Psoas muscle (tissue), 8 donors: ENCODE results near the gene LAMC1. TPM values are rescaled to one million over a fixed set of nuclear protein-coding genes. Genes with fewer than 3 reads are reported as not detected.

ENCODE experiments used
- ATAC-seq, 4 donors: fragments of 200-7000 bp; cut with Tn5 transposase; one replicate each; pipeline ENCODE4 v1.9.1; 2020; ENCODE audit warnings: moderate library complexity in 3 of 4, mild to moderate bottlenecking in 2 of 4
- DNase-seq, 2 donors: peaks; one replicate each; pipeline ENCODE4 v3.0.0-alpha.2; 2020
- H3K27ac ChIP-seq: fragments of 200-600 bp; one replicate; pipeline ENCODE4 v1.8.0; 2022
- H3K27me3 ChIP-seq, 3 donors: fragments of 200-600 bp in 1 of 3; one replicate each; pipeline versions ENCODE4 v1.6.1 to v1.8.0; 2013 to 2022; ENCODE audit warnings: low read length in 2 of 3, mild to moderate bottlenecking in 2 of 3, moderate library complexity in 1 of 3; ENCODE audit not compliant: insufficient read depth in 3 of 3
- H3K36me3 ChIP-seq, 2 donors: fragments of 200-600 bp in 1 of 2; one replicate each; pipeline versions ENCODE4 v1.6.1 to v1.8.0; 2013 to 2022; ENCODE audit warnings: low read depth in 1 of 2, mild to moderate bottlenecking in 1 of 2, moderate library complexity in 1 of 2; ENCODE audit not compliant: insufficient read depth in 1 of 2
- H3K4me1 ChIP-seq: fragments of 200-600 bp; one replicate; pipeline ENCODE4 v1.8.0; 2022
- H3K4me3 ChIP-seq: fragments of 200-600 bp; one replicate; pipeline ENCODE4 v1.8.0; 2022; ENCODE audit warnings: mild to moderate bottlenecking
- H3K9me3 ChIP-seq: fragments of 200-600 bp; one replicate; pipeline ENCODE4 v1.8.0; 2022
- WGBS, 3 donors: extraction: QIAGEN DNeasy Blood & Tissue Kit; methylation state at CpG; one replicate each; pipeline versions ENCODE4 v1.1.6 to v1.1.7; 2013; 5-methylcytosine and 5-hydroxymethylcytosine counted together
- intact Hi-C, 2 donors: fragments of 100-400 bp; cut with DNase I; formaldehyde crosslinking; loops; one replicate each; pipeline versions ENCODE4 v1.11.0 to v1.14.2; 2022
- polyA plus RNA-seq, 3 donors: library from polyadenylated mRNA; stranded (reverse); fragments of 200-250 nt; gene quantifications; one replicate each; pipeline ENCODE4 v1.2.3, GENCODE V29; 2013
- total RNA-seq, 4 donors: library from RNA; stranded (reverse); fragmentation: NEBNext Ultra II Directional in 2 of 4; extraction: Animal tissue kit (Norgen Biotek cat#: 25700) in 2 of 4; gene quantifications; one replicate each; pipeline versions ENCODE4 v1.2.1 to v1.2.4, GENCODE V29; 2021 to 2023
- TF ChIP-seq, protein P1 (sequence below): fragments of 200-600 bp; IDR thresholded peaks from one replicate; pipeline ENCODE4 v1.8.0; 2022; ENCODE audit warnings: antibody characterized with exemption
- donor health status: healthy with polysubstance abuse.
- donor health status: DM: no; HTN: no; CAD: no; lungs with moderate emphysema.
- donor health status: Bipolar disorder and iron deficiency.
- donor health status: healthy.
- donor health status: DM: yes; HTN: yes; CAD: no.
- donor health status: DM: no; HTN: no; CAD: no.
- donor health status: DM: no; HTN: no; CAD: no.
- donor health status: DM: yes; HTN: yes; CAD: no.

The LAMC1 gene
- total and polyA plus RNA-seq, 7 donors: 28.0 to 94.4 (median 71.4) TPM

- ATAC-seq (no peak), DNase-seq (no peak)
- H3K27ac ChIP-seq: peak overlapping the region; percentile 23
- WGBS, 3 donors: 79 to 92% (median 85%) methylated on average over 2 of the region's 2 CpGs
- TF ChIP-seq, protein P1, sequence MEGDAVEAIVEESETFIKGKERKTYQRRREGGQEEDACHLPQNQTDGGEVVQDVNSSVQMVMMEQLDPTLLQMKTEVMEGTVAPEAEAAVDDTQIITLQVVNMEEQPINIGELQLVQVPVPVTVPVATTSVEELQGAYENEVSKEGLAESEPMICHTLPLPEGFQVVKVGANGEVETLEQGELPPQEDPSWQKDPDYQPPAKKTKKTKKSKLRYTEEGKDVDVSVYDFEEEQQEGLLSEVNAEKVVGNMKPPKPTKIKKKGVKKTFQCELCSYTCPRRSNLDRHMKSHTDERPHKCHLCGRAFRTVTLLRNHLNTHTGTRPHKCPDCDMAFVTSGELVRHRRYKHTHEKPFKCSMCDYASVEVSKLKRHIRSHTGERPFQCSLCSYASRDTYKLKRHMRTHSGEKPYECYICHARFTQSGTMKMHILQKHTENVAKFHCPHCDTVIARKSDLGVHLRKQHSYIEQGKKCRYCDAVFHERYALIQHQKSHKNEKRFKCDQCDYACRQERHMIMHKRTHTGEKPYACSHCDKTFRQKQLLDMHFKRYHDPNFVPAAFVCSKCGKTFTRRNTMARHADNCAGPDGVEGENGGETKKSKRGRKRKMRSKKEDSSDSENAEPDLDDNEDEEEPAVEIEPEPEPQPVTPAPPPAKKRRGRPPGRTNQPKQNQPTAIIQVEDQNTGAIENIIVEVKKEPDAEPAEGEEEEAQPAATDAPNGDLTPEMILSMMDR: no peak
- H3K9me3 ChIP-seq: no peaks in the 10 kb centered on the region
- intact Hi-C loops: loop anchor here in 1 of 2 donors (5.0 kb wide), 1 partner anchor 144 kb away; no protein-coding TSS in a partner anchor
- H3K36me3 ChIP-seq: peaks cover 0 to 19% of the 10 kb centered on the region in 2 donors
- H3K4me1 ChIP-seq: peaks cover 64% of the 10 kb centered on the region
- H3K4me3 ChIP-seq: no peak overlapping the region
- H3K27me3 ChIP-seq: no peaks in the 10 kb centered on the region
These were observed 83.5 kb downstream of the LAMC1 start for GRCh38 chr1:183106746-183107145.

GRCh38 chr1:183110326-183110880 is 87.2 kb downstream of the LAMC1 start:
- Histone ChIP-seq H3K4me1 (peaks cover 36% of the 10 kb centered on the region), H3K36me3 (peaks cover 7 to 52% of the 10 kb centered on the region in 2 donors), H3K27me3 (no peaks in the 10 kb centered on the region), H3K27ac (no peak overlapping the region), H3K4me3 (no peak overlapping the region), H3K9me3 (no peaks in the 10 kb centered on the region)
- DNase-seq (no peak), ATAC-seq (no peak)
- WGBS, 3 donors: 64 to 81% (median 65%) methylated on average over 8 of the region's 8 CpGs
- TF ChIP-seq, protein P1: no peak
- intact Hi-C loops: no loop called here

DNA sequence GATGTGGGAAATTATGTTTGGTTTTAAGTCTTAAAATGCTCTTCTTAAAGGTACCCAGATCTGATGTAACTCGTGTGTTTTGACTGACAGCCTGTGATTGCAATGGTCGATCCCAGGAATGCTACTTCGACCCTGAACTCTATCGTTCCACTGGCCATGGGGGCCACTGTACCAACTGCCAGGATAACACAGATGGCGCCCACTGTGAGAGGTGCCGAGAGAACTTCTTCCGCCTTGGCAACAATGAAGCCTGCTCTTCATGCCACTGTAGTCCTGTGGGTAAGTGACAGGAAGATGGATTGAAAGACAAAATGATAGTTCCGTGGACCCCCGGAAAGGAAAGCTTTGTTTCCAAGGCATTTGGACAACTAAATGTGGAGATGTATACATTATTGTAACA is 91.2 kb downstream of the LAMC1 start:
- ATAC-seq (no peak), DNase-seq (no peak)
- Histone ChIP-seq H3K36me3 (peaks cover 7 to 93% of the 10 kb centered on the region in 2 donors), H3K27me3 (no peaks in the 10 kb centered on the region), H3K27ac (no peak overlapping the region), H3K4me3 (no peak overlapping the region), H3K9me3 (no peaks in the 10 kb centered on the region), H3K4me1 (peaks cover 18% of the 10 kb centered on the region)
- intact Hi-C loops: no loop called here
- WGBS, 3 donors: 89 to 91% (median 90%) methylated on average over 9 of the region's 9 CpGs
- TF ChIP-seq, protein P1: no peak

GRCh38 chr1:183116416-183116815 is 93.2 kb downstream of the LAMC1 start:
- H3K4me3 ChIP-seq: no peak overlapping the region
- ATAC-seq (no peak), DNase-seq (no peak)
- no peaks in the 10 kb centered on the region for H3K9me3 ChIP-seq
- peaks cover 7 to 96% of the 10 kb centered on the region in 2 donors for H3K36me3 ChIP-seq
- H3K4me1 ChIP-seq: peaks cover 6% of the 10 kb centered on the region
- intact Hi-C loops: no loop called here
- H3K27me3 ChIP-seq: no peaks in the 10 kb centered on the region
- no peak overlapping the region for H3K27ac ChIP-seq
- WGBS, 3 donors: 67 to 71% (median 69%) methylated on average over 4 of the region's 4 CpGs
- TF ChIP-seq, protein P1: no peak

DNA sequence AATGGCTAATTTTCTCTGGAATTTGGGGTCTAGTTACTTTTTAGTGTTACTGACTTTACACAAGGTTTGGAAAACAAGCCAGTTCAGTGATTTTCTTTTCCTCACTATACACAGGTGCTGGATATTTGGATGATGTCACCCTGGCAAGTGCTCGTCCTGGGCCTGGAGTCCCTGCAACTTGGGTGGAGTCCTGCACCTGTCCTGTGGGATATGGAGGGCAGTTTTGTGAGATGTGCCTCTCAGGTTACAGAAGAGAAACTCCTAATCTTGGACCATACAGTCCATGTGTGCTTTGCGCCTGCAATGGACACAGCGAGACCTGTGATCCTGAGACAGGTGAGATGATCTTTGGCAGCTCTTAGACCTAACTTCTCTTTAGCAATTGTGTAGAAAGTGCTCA is 98.4 kb downstream of the LAMC1 start:
- intact Hi-C loops: loop anchor here in 1 of 2 donors (10.0 kb wide), 1 partner anchor 237 kb away; no protein-coding TSS in a partner anchor
- 57 to 79% (median 75%) methylated on average over 3 of the region's 3 CpGs for WGBS, 3 donors
- ATAC-seq (peak in 2 of 4 donors; percentile 26 to 63), DNase-seq (no peak)
- TF ChIP-seq, protein P1: no peak
- Histone ChIP-seq H3K4me3 (no peak overlapping the region), H3K4me1 (no peaks in the 10 kb centered on the region), H3K27ac (no peak overlapping the region), H3K36me3 (peaks cover 24 to 99% of the 10 kb centered on the region in 2 donors), H3K9me3 (no peaks in the 10 kb centered on the region), H3K27me3 (no peaks in the 10 kb centered on the region)
